ENCODE measurements around the gene CD300A.
"Not testable (repeated sequence)": the region's sequence is repeated elsewhere in the genome, so short reads cannot be mapped to it uniquely, and the experiment has no call there.

Gene CD300A

GRCh38 chr17:74480290-74480689 lies 13.9 kb downstream of the CD300A start:
- no peak for DNase-seq (ENCODE audit: low spot score)

GRCh38 chr17:74481621-74482020 lies 15.2 kb downstream of the CD300A start:
- DNase-seq (ENCODE audit: low spot score) = no peak

GRCh38 chr17:74484066-74484465 lies 17.6 kb downstream of the CD300A start:
- DNase-seq (ENCODE audit: low spot score) = no peak

GRCh38 chr17:74485022-74485743 lies 18.7 kb downstream of the CD300A start:
- no peak for DNase-seq (ENCODE audit: low spot score)

GRCh38 chr17:74485841-74486240 lies 19.4 kb downstream of the CD300A start:
- no peak for DNase-seq (ENCODE audit: low spot score)

- DNase-seq (ENCODE audit: low spot score) = not testable (repeated sequence)
Observed at GRCh38 chr17:74488276-74488675, 21.8 kb downstream of the CD300A start.

- DNase-seq (ENCODE audit: low spot score) = no peak
Observed at GRCh38 chr17:74490716-74491115, 24.3 kb downstream of the CD300A start.

GRCh38 chr17:74491626-74492025 lies 25.2 kb downstream of the CD300A start:
- no peak for DNase-seq (ENCODE audit: low spot score)

GRCh38 chr17:74493331-74493833 lies 26.9 kb downstream of the CD300A start:
- DNase-seq (ENCODE audit: low spot score) = peak; percentile 71

- DNase-seq (ENCODE audit: low spot score) = no peak
Observed at GRCh38 chr17:74497471-74497870, 31.0 kb downstream of the CD300A start.

- DNase-seq (ENCODE audit: low spot score) = no peak
Observed at GRCh38 chr17:74499992-74500391, 33.6 kb downstream of the CD300A start.

GRCh38 chr17:74502861-74503260 lies 36.4 kb downstream of the CD300A start:
- no peak for DNase-seq (ENCODE audit: low spot score)

GRCh38 chr17:74503949-74504348 lies 37.5 kb downstream of the CD300A start:
- not testable (repeated sequence) for DNase-seq (ENCODE audit: low spot score)

GRCh38 chr17:74508156-74508555 lies 41.7 kb downstream of the CD300A start:
- no peak for DNase-seq (ENCODE audit: low spot score)

- DNase-seq (ENCODE audit: low spot score) = no peak
Observed at GRCh38 chr17:74512036-74512435, 45.6 kb downstream of the CD300A start.

- no peak for DNase-seq (ENCODE audit: low spot score)
Observed at GRCh38 chr17:74512624-74513091, 46.2 kb downstream of the CD300A start.

- DNase-seq (ENCODE audit: low spot score) = peak; percentile 7
Observed at GRCh38 chr17:74513987-74514631, 47.7 kb downstream of the CD300A start.

- no peak for DNase-seq (ENCODE audit: low spot score)
Observed at GRCh38 chr17:74514632-74515334, 48.3 kb downstream of the CD300A start.

GRCh38 chr17:74515941-74516340 lies 49.5 kb downstream of the CD300A start:
- no peak for DNase-seq (ENCODE audit: low spot score)

GRCh38 chr17:74516561-74517328 lies 50.3 kb downstream of the CD300A start:
- DNase-seq (ENCODE audit: low spot score) = no peak

GRCh38 chr17:74518413-74518981 lies 52.1 kb downstream of the CD300A start:
- DNase-seq (ENCODE audit: low spot score) = not testable (repeated sequence)

- DNase-seq (ENCODE audit: low spot score) = no peak
Observed at GRCh38 chr17:74520016-74520434, 53.6 kb downstream of the CD300A start.

All from LoVo (cell line).